NCI-H345 treated with DMSO at 0.1 percent for 48 hours (cell line): ENCODE data around the gene WDR5.

Experiments used
- DNase-seq: peaks from one replicate; lab custom pipeline; 2025; ENCODE audit not compliant: unreplicated experiment; lab: John Stamatoyannopoulos, UW

WDR5 gene

DNA sequence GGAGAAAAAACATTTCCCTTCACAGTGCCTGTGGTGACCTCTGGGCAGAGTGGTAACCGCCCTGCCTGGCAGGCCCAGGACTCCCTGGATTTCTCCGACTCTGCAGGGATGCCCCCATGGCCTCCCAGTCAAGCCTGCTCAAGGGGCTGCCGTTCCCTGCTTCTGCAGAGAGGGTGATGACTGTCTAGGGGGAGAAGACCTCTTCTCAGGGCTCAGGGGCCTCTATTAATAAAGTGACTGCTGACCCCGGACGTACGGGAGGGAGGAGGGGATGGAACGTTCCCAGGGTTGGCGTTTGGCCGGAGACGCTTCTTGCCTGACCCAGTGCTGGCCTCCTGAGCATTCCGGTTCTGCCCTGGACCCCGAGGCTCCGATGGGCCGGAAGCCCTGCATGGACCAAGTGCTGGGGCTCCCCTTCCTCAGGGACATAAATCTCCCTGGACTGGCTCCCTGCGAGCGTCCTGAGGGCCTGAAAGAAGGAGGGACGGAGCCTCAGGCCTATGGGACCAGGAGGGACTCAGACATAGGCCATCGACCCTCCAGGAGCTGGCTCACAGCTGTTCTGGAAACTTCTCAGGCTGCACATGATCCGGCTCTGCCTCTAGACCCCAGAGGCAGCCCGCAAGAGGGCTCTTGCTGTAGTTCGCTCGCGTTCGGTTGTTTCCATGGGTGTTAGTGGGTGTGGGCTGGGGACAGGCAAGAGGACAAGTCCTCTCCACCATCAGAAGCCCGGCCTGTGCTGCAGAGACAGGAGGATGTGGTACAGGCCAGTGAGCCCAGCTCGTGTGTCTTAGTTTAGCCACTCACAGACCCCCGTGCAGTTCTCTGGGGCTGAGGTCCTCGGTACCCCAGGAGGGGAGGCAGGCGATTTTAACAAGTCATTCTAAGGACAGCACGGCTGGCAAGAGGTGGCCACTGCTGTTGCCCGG lies 36.6 kb downstream of the WDR5 start:
- DNase-seq, result no peak

GRCh38 chr9:134173127-134174072 lies 37.5 kb downstream of the WDR5 start:
- no peak for DNase-seq

DNA sequence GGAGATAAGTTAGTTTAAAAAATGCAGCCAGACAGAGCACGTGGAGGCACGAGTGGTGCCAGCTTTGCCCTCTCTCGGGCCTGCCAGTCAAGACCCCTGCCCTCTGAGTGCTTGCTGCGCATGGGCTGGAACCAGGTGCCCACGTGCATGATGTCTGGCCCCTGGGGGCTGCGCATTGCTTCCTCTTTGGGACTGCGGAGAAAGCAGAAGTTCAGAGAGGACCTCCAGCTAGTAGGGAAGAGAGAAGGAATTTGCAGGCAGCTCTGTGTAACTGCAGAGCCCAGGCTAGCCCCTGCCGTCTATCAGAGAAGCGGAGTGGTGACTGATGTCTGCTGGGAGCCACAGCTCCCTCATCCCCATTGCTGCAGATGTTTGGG lies 38.2 kb downstream of the WDR5 start:
- no peak for DNase-seq

DNA sequence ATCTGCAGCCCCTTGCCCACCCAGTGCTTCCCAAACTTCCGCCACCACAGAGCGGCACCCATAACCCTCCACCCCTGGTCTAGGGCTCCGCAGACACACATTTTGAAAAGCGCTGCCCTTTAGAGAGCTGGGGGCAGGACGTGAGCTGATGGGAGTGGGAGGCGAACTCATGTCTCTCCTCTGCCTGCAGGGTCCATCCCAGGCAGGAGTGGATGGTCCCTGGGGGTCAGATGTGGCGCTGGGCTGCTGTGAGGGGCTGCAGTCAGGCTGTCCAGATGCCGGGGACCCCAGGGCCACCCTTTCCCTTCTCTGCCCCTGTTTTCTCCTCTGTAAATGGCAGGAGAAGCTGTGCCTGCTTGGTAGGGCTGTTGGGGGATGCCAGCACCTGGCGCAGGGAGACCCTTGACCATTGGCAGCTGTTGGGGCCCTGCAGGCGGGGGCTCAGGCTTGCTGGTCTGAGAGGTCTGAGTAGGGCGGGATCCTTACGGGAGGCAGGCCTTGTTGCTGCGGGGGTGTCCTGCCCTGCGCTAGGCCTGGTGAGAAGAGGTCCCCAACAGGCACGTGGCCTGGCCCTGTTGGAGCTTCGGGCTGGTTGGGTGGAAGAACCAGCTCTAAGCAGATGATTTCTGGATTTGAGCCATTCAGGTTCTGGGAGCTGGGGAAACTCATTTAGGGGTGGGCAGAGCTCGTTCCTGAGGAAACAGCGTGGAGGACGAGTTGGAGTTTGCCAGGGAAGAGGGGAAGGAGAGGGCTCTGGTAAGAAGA lies 38.8 kb downstream of the WDR5 start:
- no peak for DNase-seq

DNA sequence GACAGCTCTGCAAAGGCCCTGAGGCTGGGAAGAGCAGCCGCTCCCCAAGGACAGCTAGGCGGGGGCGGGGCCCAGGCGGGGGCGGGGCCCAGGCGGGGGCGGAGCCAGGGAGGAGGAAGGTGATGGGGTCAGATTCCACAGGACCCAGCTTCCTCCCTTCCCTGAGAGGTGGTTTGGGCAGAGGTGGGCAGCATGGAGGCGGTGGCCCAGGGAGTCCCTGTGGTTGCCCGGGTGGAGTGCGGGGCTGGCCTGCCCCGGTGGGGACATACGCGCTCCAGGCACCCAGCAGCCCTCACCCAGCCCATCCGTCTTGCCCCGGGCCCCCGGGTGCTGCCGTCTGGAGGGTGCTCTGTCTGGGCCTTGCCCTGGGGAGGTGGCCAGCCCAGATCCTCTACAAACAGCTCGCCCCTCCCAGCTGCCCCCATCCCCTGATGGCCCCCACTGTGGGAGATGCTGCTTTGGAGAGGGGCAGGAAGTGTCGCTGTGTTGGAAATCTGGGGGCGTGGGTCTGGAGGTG lies 39.5 kb downstream of the WDR5 start:
- DNase-seq, result no peak

DNA sequence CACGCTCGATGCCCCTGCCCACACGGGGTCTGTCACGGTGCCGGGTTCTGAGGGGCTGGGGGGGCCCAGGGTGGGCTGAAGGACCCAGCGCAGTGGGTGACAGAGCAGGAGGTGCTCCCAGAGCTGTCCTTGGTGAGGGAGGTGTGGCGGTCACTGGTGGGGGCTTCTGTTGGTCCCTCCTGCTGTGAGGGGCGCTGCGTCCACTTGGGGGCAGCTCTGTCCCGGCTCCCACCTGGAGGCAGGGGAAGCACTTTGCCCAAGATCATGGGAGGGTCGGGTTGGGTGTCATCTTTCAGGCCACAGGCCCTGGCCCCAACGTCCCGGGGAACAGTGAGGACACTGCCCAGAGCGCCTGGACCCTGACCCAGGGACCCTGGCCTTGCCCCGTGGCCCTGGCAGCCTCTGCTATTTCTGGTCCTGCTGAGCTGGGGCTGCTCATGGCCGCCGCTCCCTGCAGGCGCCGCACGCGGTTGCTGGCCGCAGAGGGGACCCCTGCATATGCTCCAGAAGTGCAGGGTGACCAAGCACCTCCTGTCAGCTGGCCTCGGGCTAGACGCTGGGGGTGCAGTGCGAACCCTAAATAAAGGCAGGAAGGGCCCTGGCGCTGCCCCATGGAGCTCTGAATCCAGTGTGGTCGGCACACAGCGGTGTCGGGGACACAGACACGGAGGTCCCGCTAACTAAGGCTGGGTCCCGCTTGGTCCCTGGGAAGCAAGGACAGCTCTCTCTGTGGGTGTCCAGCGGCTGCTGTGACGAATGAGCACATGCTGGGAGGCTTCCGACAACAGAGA lies 40.1 kb downstream of the WDR5 start:
- no peak for DNase-seq

DNA sequence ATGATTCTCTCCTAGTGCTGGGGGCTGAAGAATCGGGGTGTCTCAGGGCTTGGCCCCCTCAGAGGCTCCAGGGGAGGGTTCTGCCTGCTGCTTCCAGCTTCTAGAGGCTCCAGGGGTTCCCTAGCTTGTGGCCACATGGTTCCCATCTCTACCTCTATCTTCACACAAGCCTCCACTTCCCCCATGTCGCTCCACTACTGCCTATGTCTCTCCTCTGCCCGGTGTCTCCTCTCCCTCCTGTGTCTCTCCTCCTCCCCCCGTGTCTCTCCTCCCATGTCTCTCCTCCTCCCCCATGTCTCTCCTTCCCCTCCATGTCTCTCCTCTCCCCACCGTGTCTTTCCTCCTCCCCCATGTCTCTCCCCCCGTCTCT lies 40.7 kb downstream of the WDR5 start:
- no peak for DNase-seq

GRCh38 chr9:134177186-134177585 lies 41.3 kb downstream of the WDR5 start:
- DNase-seq, result no peak

GRCh38 chr9:134177624-134178393 lies 41.9 kb downstream of the WDR5 start:
- no peak for DNase-seq

DNA sequence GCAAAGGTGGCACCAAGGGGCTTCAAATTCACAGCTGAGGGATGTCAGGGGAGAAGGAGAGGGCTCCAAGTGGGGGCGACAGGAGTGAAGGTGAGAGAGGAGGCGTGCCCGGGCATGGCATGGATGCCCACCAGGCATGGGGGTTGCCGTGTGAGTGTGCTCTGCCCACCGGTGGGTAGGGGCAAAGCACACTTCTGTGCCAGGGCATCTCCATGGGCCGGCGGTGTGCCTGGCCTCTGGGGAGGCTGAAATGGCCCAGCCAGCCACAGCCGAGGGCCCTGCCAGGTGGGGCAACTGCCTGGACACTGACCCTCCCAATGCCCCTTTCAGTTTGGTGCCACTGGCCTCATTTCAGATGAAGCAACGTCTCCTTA lies 42.5 kb downstream of the WDR5 start:
- no peak for DNase-seq

DNA sequence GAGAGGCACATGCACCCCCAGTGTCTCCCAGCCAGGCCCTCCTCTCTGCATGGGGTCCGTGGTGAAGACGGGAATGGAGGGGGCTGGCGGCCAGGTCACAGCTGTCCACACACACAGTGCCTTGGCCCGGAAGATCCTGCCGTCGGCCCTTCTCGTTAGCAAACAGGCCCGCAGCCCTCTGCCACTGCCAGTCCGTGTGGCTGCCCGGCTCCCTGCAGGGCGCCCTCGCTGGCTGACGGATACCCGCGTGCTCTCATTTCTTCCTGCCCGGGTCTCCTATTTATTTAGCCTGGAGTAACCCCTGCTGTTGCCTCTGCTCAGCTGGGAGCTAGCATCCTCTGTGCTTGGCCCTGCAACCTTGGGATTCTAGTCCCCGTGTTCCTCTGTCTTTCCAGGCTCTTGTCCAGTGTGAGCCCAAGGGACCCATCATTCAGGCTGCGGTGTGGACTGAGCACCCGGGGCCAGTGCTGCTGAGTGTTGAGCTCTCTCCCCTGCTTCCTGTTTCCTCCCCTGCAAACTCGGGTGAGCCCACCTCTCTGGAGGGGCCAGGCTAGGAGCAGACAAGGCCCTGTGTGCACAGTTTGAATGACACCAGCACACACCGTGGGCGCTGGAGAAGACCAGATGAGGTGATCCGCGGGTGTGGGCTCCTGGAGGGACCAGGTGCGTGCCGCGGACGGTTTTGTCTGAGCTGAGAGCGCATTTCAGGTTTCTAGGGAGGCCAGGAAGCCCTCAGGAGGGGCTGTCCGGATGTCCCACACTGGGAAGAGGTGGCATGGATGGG lies 43.1 kb downstream of the WDR5 start:
- no peak for DNase-seq

DNA sequence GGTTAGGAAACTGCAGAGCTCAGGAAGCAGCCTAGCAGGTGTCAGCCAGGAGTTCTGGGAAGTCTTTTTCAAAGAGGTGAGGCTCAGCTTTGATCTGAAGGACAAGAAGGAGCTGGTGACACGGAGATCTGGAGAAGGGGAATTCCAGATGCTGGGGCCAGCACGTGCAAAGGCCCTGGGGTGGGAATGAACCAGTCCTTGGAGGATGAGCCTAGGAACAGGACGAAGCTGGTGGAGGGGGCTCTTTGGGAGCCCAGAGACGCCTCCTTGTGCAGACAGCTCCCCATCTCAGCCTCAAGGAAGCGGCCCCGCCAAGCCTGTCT lies 43.7 kb downstream of the WDR5 start:
- no peak for DNase-seq

- DNase-seq, result no peak
These were observed 44.3 kb downstream of the WDR5 start for GRCh38 chr9:134179918-134180785.

DNA sequence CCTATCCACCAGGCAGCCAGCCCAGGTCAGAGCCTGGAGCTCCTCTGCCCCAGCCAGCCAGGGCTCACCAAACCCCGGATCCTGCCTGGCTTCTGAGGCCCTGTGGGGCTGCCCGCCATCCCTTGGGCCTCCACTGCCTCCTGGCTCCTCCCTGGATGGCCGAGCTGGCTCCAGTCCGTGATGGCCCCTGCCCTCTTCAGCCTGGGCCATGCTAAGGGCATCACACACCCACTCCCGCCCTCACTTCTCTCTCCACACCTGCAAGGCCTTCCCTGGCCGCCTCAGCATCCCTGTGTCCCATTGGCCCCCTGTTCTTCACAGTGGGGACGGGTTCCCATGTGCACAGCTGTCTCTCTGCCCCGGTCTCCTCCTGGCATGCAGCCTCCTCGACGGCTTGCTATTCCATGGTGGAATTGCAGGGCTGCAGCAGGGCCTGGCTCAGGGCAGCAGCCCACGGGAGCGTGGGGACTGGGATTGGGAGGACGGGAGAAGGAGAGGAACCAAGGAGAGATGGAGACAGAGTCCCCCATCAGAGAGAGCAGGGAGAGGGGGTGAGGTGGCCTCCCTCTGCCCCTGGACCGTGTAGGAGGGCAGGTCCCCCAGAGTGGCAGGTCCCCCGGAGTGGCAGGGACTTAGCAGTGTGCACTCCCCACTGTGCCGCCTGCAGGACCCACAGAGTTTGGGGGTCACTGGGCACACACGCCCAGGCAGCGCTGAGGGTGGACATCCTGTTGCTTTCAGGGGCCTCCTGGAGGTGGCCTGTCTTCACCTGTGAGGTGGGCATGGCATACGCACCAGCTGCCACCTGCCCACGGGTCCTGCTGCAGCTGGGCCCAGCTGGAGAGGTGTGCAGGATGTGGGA lies 45.1 kb downstream of the WDR5 start:
- no peak for DNase-seq

DNA sequence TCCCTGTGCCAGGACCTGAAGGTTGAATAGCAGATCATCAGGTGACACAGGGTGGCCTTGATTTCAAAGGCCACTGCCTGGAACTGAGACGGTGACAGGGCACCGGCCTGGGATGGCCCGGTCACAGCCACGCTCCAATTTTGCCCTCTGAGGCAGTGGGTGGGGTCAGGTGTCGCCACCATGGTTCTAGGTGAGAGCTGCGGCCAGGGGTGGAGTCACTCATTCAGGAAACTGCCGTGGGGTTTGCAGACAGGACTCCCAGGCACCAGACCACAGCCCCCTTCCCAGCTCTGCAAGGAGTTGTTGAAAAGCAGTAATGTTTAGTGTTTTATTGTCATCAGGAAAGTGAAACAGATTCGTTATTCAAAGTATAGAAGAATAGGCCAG lies 45.8 kb downstream of the WDR5 start:
- DNase-seq, result no peak

DNA sequence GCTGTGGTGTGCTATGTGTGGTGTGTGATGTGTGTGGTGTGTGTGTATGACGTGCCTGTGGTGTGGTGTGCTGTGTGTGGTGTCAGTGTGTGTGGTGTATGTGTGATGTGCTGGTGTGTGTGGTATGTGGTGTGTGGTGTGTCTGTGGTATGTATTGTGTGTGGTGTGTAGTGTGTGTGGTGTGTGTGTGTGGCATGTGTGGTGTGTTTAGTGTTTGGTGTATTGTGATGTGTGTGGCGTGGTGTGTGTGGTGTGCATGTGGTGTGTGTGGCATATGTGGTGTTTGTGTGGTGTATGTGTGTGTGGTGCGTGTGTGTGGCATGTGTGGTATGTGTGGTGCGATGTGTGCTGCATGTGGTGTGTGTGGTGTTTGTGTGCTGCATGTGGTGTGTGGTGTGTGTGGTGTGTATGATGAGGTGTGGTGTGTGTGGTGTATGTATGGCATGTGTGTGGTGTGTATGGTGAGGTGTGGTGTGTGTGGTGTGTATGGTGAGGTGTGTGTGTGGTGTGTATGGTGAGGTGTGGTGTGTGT lies 46.7 kb downstream of the WDR5 start:
- no peak for DNase-seq

DNA sequence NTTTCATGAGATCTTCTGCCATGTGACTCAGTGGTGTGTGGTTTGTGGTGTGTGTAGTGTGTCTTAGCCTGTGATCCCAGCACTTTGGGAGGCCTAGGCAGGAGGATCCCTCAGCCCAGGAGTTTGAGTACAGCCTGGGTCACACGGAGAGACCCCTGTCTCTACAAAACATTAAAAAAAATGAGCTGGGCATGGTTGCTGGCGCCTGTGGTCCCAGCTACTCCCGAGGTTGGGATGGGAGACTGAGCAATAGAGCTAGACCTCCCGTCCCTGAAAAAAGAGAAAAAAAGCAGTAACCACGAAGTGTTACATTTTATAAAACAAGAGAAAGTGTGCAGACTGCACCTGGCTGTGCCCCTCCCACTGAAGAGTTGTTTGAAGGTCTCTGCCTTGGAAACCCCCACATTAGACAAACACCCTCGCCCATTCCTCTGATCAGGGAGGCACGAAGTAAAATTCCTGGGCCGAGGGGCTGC lies 49.7 kb downstream of the WDR5 start:
- DNase-seq, result no peak
